HG02571 (cell line): ENCODE data around the gene PDE11A.

ENCODE experiments used
- ATAC-seq: cut with Tn5 transposase; IDR thresholded peaks from one replicate; pipeline ENCODE4 v1.9.1; 2021; ENCODE audit warnings: mild to moderate bottlenecking, moderate library complexity; ENCODE audit not compliant: unreplicated experiment

Gene PDE11A

DNA sequence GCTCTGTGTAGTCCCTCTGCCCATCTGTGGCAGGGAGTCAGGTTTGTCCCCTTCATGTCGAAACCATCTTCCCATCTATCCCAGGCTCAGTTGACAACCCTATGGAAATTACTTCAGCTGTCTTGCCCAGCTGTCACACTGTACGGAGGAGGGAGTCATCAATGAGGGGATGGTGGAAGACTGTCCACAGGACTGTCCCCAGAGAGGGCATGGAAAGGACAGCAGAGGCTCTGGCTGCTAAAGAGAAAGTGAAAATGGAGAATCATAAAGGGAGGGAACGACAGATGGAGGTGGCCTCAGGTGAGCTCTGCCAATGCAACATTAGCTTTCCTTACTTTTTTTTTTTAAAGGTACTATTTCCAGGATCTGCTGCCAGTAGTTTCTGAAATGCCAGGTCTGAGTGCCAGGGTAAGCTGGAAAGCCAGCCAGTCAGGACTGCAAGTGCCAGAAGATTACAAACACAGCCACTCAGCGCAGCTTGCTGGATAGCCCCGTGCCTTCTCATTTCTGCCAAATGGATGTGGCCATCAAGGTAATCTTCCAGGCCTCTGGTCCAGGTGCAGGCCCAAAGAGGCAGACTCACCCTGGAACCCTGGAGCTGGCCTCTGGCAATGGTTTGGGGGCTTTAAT is 487.2 kb downstream of the PDE11A start:
- ATAC-seq: no peak

DNA sequence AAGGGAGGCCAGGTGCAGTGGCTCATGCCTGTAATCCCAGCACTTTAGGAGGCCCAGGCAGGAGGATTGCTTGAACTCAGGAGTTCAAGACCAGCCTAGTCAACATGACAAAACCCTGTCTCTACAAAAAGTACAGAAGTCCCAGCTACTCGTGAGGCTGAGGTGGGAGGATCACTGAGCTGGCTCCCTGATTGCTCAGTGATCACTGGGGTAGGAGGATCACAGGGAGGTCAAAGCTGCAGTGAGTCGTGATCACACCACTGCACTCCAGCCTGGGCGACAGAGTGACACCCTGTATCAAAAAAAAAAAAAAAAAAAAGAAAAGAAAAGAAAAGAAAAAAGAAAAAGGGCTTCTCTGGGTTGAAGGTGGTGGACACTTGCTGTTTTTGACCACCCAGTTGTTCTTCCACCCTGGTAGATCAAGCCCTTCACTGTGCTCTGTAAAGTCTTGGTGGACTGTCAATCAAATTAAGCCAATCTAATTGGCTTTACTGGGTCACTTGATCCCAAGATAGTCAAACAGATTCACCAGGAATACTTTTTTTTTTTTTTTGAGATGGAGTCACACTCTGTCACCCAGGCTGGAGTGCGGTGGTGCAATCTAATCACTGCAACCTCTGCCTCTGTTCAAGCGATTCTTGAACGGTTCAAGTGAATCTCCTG is 488.4 kb downstream of the PDE11A start:
- ATAC-seq: no peak

DNA sequence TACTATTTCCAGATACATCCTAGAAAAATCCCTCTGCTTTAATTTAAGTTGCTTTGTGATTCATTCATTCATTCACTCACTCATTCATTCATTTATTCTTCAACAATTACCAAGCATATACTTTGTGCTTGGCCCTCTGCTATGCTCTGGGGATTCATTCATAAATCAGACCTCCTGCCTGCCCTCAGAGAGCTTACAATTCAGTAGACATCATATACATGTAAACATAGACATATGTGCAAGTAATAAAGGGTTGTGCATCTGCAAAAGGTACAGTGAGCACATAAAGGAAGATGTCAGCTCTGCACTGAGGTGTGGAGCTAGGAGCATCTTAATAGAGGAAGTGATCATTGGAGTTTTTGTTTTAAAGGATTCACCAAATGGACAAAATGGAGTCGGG is 490.6 kb downstream of the PDE11A start:
- no peak for ATAC-seq

DNA sequence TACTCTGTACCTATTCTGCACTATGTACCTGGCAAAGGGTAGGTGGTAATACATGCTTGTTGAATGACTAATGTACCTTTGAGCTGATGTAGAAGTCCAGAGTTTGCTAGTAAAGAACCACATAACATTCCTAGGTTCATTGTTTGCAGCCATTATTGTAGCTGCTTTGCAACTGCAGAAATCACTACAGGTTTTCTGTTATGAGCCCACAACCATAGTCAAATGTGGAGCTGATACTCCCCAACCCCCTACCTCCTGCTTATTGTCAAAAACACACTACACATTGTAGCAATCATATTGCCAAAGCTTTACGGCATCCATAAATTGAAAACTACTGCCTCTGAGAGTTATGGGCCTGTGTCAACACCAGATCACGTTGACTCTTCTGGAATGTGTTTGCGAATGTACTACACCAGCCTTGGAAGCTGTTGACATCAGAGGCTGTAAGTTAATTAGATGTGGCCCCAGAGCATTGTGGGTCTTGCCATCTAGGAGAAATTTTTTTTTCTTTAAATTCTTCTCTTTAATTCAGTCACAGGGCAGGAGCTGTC is 493.0 kb downstream of the PDE11A start:
- no peak for ATAC-seq

DNA sequence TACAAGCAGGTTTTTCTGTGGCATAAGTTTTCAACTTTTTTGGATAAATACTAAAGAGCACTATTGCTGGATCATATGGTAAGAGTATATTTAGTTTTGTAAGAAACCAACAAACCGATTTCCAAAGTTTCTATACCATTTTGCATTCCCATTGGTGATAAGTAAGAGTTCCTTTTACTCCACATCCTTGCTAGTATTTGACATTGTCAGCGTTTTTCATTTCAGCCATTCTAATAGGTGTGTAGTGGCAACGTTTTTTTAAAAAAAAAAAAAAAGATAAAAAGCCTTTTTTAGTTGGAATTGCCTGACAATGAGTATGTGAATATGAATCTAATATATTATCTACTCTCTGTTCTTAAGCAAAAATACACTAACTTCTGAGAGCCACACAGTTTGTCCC is 494.1 kb downstream of the PDE11A start:
- no peak for ATAC-seq

DNA sequence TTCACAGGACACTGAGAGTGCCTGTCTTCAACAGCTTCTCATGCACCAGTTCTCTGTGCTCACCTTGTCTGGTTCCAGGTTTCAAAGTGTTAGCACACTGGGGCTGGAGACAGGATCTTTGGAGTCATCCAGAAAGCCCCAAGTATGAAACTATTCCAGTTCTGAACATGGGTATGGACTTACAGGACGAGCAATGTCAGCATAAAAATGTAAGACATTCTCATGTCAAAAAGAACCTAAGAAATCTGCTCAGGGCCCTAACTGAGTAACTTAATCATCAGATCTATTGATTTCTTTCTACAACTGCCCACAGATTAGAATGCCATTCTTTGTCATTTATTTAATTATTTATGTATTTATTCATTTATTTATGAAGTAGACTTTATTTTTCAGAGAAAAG is 495.5 kb downstream of the PDE11A start:
- no peak for ATAC-seq

DNA sequence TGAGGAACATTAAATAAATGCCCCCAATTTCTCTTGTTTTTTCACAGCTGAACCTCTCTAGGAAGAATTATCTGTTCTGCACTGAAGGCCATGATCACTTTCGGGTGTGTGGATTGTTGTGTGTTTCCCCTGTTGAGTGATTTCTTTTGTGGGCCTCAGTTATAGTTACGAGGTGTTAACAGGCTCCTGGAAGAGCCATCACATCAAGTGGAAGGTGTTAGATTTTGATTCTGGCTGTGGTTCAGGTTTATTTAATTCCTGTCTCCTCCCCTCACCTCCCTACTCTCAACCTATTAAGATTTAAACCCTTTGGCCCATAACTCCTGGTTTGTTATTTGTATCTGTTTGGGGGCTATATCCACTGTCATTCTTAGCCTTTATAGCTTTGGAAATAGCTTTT is 497.2 kb downstream of the PDE11A start:
- no peak for ATAC-seq

DNA sequence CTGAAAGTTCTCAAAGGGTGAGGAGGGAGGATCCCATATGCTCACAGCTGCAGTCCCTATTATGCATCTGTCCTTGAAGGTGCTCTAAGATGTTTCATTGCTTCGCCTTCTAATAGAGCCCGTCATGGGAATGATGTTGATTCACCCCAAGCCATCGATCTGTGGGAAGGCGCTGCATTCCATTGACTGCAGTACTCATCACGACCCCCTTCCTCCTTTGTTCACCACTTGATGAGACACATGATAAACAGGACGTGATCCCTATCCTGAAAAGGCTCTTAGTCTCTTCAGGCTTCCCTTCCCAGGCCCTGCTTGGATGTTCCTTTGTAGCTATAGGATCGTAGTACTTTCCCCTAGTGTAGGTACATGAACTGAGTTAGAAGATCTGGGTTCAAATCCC is 498.2 kb downstream of the PDE11A start:
- no peak for ATAC-seq
